HepG2 (cell line): ENCODE results near the gene DCUN1D4. TPM values are rescaled to one million over a fixed set of nuclear protein-coding genes. Genes with fewer than 3 reads are reported as not detected.

Experiments used
- ATAC-seq: fragments of 200-7000 bp; cut with Tn5 transposase; 3 replicates; pipeline ENCODE4 v1.9.1; 2020; ENCODE audit warnings: mild to moderate bottlenecking, moderate library complexity
- BruUV-seq: library from RNA; stranded (reverse); fragments of 400-500 nt; replicated peaks from 2 replicates; lab custom pipeline; 2021; lab: Mats Ljungman, UMichigan
- CTCF ChIA-PET: fragments of 300-600 bp; formaldehyde crosslinking; extraction: SDS; loops from one replicate; lab custom pipeline; 2021; ENCODE audit warnings: low total read pairs, inconsistent platforms, low intra/inter-chr PET ratio; lab: Yijun Ruan, JAX
- POLR2A ChIA-PET: fragments of 350-600 bp; sonication (Branson Sonifier 250); formaldehyde crosslinking; loops from one replicate; lab custom pipeline; 2020; ENCODE audit warnings: antibody characterized with exemption, inconsistent platforms; lab: Yijun Ruan, JAX
- DNase-seq: peaks from one replicate; pipeline ENCODE4 v3.0.0-alpha.2; 2015; ENCODE audit warnings: low spot score
- FAIRE-seq: peaks from 3 replicates; lab custom pipeline; 2011; peaks lifted over from hg19 to GRCh38; lab: Jason Lieb, UNC
- H2AFZ ChIP-seq: one replicate; pipeline ENCODE4 v1.6.1; 2011; ENCODE audit warnings: low read length, inconsistent platforms
- H3K27ac ChIP-seq: fragments of 300-600 bp; 3 replicates; pipeline ENCODE4 v1.8.0; 2011; ENCODE audit warnings: mixed run types, mild to moderate bottlenecking, mixed read lengths, low read length, inconsistent platforms; ENCODE audit not compliant: insufficient read depth; ENCODE audit errors: extremely low read length
- H3K27me3 ChIP-seq, 2 experiments: fragments of 200-600 bp in 1 of 2; 2 replicates in 1 of 2; 3 replicates in 1 of 2; pipeline versions ENCODE4 v1.6.0 to v1.8.0; 2011; ENCODE audit warnings: low read length in 2 of 2, mild to moderate bottlenecking in 2 of 2, moderate library complexity in 2 of 2, inconsistent platforms in 1 of 2; ENCODE audit not compliant: insufficient read depth in 2 of 2, control insufficient read depth in 1 of 2
- H3K36me3 ChIP-seq, 2 experiments: fragments of 200-600 bp in 1 of 2; replicated peaks in 1 of 2; 2 replicates in 1 of 2; 3 replicates in 1 of 2; pipeline versions ENCODE4 v1.5.1 to v1.8.0; 2011; ENCODE audit warnings: low read length in 2 of 2, inconsistent platforms in 1 of 2; ENCODE audit not compliant: insufficient read depth in 2 of 2, control insufficient read depth in 1 of 2
- H3K4me1 ChIP-seq: 2 replicates; pipeline ENCODE4 v1.5.1; 2012; ENCODE audit warnings: low read length, inconsistent platforms; ENCODE audit not compliant: insufficient read depth
- H3K4me2 ChIP-seq: 2 replicates; pipeline ENCODE4 v1.6.0; 2011; ENCODE audit warnings: low read depth, low read length, inconsistent platforms
- H3K4me3 ChIP-seq, 3 experiments: fragments of 200-600 bp in 1 of 3; sonication (generic), shearing (Covaris generic) in 1 of 3; replicated peaks in 1 of 3; 2 replicates each; pipeline ENCODE4 v1.5.1; 2011 to 2016; ENCODE audit warnings: low read length in 3 of 3, inconsistent platforms in 2 of 3, low read depth in 2 of 3, mild to moderate bottlenecking in 2 of 3, control low read depth in 1 of 3, mixed read lengths in 1 of 3; ENCODE audit not compliant: insufficient read depth in 1 of 3
- H3K79me2 ChIP-seq: one replicate; pipeline ENCODE4 v1.6.1; 2011; ENCODE audit warnings: low read length, inconsistent platforms; ENCODE audit not compliant: insufficient read depth
- H3K9ac ChIP-seq: 2 replicates; pipeline ENCODE4 v1.6.0; 2011; ENCODE audit warnings: mild to moderate bottlenecking, low read depth, low read length, inconsistent platforms; ENCODE audit not compliant: insufficient read depth
- H3K9me3 ChIP-seq: 2 replicates; pipeline ENCODE4 v1.5.1; 2012; ENCODE audit warnings: mild to moderate bottlenecking, low read length
- H4K20me1 ChIP-seq: 2 replicates; pipeline ENCODE4 v1.6.0; 2011; ENCODE audit warnings: inconsistent platforms, mild to moderate bottlenecking, low read length, moderate library complexity; ENCODE audit not compliant: insufficient read depth
- EHMT2 ChIP-seq: fragments of 200-600 bp; sonication (generic); IDR thresholded peaks from 2 replicates; pipeline ENCODE4 v1.7.0; 2017; ENCODE audit warnings: antibody characterized with exemption, low read depth, low read length, borderline replicate concordance
- FOXJ3 ChIP-seq: sonication (generic); formaldehyde crosslinking; IDR thresholded peaks from 2 replicates; pipeline ENCODE4 v1.4.0; 2020; ENCODE audit warnings: missing genetic modification reagents, mild to moderate bottlenecking, borderline replicate concordance
- KDM2A ChIP-seq: sonication (generic); formaldehyde crosslinking; IDR thresholded peaks from 2 replicates; pipeline ENCODE4 v1.4.0; 2020; ENCODE audit warnings: low read depth, missing genetic modification reagents, borderline replicate concordance
- KLF11 ChIP-seq: IDR thresholded peaks from 2 replicates; pipeline ENCODE4 v1.6.1; 2016; ENCODE audit warnings: missing compliant biosample characterization
- ZBTB25 ChIP-seq: IDR thresholded peaks from 2 replicates; pipeline ENCODE4 v1.6.1; 2018; ENCODE audit warnings: missing genetic modification reagents
- ZHX2 ChIP-seq, 2 experiments: sonication (generic) in 1 of 2; formaldehyde crosslinking in 1 of 2; IDR thresholded peaks; 2 replicates each; pipeline versions ENCODE4 v1.6.1 to v1.9.0; 2014 to 2022; ENCODE audit warnings: antibody characterized with exemption in 1 of 2, borderline replicate concordance in 1 of 2, inconsistent platforms in 1 of 2, low read depth in 1 of 2, missing genetic modification reagents in 1 of 2
- ZNF281 ChIP-seq: sonication (generic); formaldehyde crosslinking; IDR thresholded peaks from 2 replicates; pipeline ENCODE4 v1.4.0; 2020; ENCODE audit warnings: missing genetic modification reagents, borderline replicate concordance
- ZNF468 ChIP-seq: sonication (generic); formaldehyde crosslinking; IDR thresholded peaks from 2 replicates; pipeline ENCODE4 v1.8.0; 2022; ENCODE audit warnings: mild to moderate bottlenecking, moderate library complexity, missing genetic modification reagents
- WGBS: methylation state at CpG from one replicate; pipeline ENCODE4 v1.1.6; 2017; ENCODE audit warnings: low lambda C conversion rate; 5-methylcytosine and 5-hydroxymethylcytosine counted together
- in situ Hi-C: cut with HindIII; loops from 2 replicates; pipeline ENCODE4 v1.10.0; 2017; ENCODE audit warnings: low pct_unique_long_range_greater_than_20kb; ENCODE audit not compliant: extremely low pct_ligation_motif_present
- intact Hi-C: fragments of 100-400 bp; cut with micrococcal nuclease; formaldehyde crosslinking; loops from one replicate; pipeline ENCODE4 v1.10.0; 2022; ENCODE audit not compliant: unreplicated experiment
- polyA plus RNA-seq, 8 experiments: library from polyadenylated mRNA; depleted of rRNA in 3 of 8; stranded (reverse) in 7 of 8; unstranded in 1 of 8; fragments of >200 nt; fragmentation: Illumina TruSeq in 4 of 8; extraction: Trizol in 4 of 8; gene quantifications; 2 replicates each; pipeline versions ENCODE4 v1.2.1 to v1.2.3, GENCODE V29; 2011 to 2016; ENCODE audit warnings: low read depth in 4 of 8, missing spikeins in 1 of 8, mixed read lengths in 1 of 8; ENCODE audit not compliant: insufficient read depth in 1 of 8
- total RNA-seq, 5 experiments: library from RNA; depleted of rRNA; stranded (reverse); fragments of >200 nt; fragmentation: Illumina TruSeq; extraction: Trizol; gene quantifications; 2 replicates each; pipeline ENCODE4 v1.2.3, GENCODE V29; 2016; ENCODE audit warnings: low read depth in 1 of 5
- TF ChIP-seq, protein P1 (sequence below): sonication (generic); formaldehyde crosslinking; IDR thresholded peaks from 2 replicates; pipeline ENCODE4 v1.8.1; 2022; ENCODE audit warnings: low read depth, mild to moderate bottlenecking, missing genetic modification reagents

The DCUN1D4 gene
- total and polyA plus RNA-seq, 2 of the 13 experiments (the other 11 are each of a cell fraction or from before 2014, with no cell fraction given), result 27.9 to 44.4 TPM

DNA sequence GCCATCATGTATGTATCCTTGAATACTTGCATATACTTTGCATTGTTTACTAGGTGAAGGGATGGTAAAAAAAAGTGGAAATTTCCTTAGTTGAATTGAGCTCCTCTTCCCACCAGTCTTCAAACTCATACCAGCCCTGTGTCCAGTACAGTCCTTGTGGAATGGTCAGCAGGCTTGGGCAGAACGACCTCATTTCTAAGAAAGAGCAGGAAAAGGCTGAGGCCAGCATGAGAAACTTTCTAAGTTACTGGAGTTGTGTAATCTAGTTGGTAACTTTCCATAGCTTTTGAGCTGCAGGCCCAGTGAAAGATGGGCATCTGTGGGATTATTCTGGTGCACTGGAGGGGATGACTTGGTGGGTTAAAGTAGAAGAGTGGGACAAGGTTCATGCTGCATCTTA lies 87.6 kb downstream of the DCUN1D4 start:
- Histone ChIP-seq H3K9ac (no peak overlapping the region), H3K27ac (no peak overlapping the region)
- in situ Hi-C loops, result no loop called here
- TF ChIP-seq KDM2A (no peak), EHMT2 (no peak), ZNF468 (CRISPR knock-in tag) (no peak), KLF11 (no peak), ZNF281 (CRISPR knock-in tag) (no peak), ZBTB25 (CRISPR knock-in tag) (no peak), FOXJ3 (no peak), ZHX2 (IDR thresholded peaks at IDR 0.05; ENCODE audit: low read depth) (no peak), ZHX2 (CRISPR knock-in tag; IDR thresholded peaks at IDR 0.05; ENCODE audit: borderline replicate concordance) (no peak)
- TF ChIP-seq, protein P1, sequence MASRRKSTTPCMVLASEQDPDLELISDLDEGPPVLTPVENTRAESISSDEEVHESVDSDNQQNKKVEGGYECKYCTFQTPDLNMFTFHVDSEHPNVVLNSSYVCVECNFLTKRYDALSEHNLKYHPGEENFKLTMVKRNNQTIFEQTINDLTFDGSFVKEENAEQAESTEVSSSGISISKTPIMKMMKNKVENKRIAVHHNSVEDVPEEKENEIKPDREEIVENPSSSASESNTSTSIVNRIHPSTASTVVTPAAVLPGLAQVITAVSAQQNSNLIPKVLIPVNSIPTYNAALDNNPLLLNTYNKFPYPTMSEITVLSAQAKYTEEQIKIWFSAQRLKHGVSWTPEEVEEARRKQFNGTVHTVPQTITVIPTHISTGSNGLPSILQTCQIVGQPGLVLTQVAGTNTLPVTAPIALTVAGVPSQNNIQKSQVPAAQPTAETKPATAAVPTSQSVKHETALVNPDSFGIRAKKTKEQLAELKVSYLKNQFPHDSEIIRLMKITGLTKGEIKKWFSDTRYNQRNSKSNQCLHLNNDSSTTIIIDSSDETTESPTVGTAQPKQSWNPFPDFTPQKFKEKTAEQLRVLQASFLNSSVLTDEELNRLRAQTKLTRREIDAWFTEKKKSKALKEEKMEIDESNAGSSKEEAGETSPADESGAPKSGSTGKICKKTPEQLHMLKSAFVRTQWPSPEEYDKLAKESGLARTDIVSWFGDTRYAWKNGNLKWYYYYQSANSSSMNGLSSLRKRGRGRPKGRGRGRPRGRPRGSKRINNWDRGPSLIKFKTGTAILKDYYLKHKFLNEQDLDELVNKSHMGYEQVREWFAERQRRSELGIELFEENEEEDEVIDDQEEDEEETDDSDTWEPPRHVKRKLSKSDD, result no peak

More for the DNA sequence above, 87.6 kb downstream of the DCUN1D4 start:
- CTCF ChIA-PET, result no interaction called here
- Histone ChIP-seq H3K4me3 (no peak overlapping the region), H3K4me2 (no peak overlapping the region), H2AFZ (no peak overlapping the region), H3K9me3 (no peaks in the 10 kb centered on the region), H3K36me3 (no peaks in the 10 kb centered on the region), H3K79me2 (no peaks in the 10 kb centered on the region), H3K27me3 (no peaks in the 10 kb centered on the region), H4K20me1 (no peaks in the 10 kb centered on the region), H3K4me1 (peaks cover 3% of the 10 kb centered on the region; the same call in 1 of the 2 replicates)
- DNase-seq (no peak), FAIRE-seq (no peak), ATAC-seq (no peak)
- no TSS peak for BruUV-seq
- WGBS, result 5% methylated on average over 1 of the region's 1 CpG
- intact Hi-C loops, result no loop called here
- POLR2A ChIA-PET, result no interaction called here
